SU-DHL-6 (cell line): Measurements from ENCODE around the gene SEBOX.

ENCODE experiments used
- H2AFZ ChIP-seq: fragments of 200-600 bp; sonication (generic); 2 replicates; pipeline ENCODE4 v1.6.1; 2014; ENCODE audit warnings: low read depth, mild to moderate bottlenecking, moderate library complexity, mixed read lengths, antibody characterized with exemption, low read length; ENCODE audit not compliant: severe bottlenecking
- H3F3A ChIP-seq: fragments of 200-600 bp; shearing (Covaris generic); 2 replicates; pipeline ENCODE4 v1.6.0; 2016; ENCODE audit warnings: antibody characterized with exemption, mild to moderate bottlenecking; ENCODE audit not compliant: insufficient read depth
- H3K27ac ChIP-seq: fragments of 200-600 bp; sonication (generic); 2 replicates; pipeline ENCODE4 v1.5.1; 2016; ENCODE audit warnings: low read depth, mild to moderate bottlenecking, low read length, moderate library complexity, mixed read lengths
- H3K27me3 ChIP-seq: fragments of 200-600 bp; sonication (generic), shearing (Covaris generic); 2 replicates; pipeline ENCODE4 v1.6.0; 2014; ENCODE audit warnings: mild to moderate bottlenecking, low read length
- H3K36me3 ChIP-seq: fragments of 200-600 bp; sonication (generic); 2 replicates; pipeline ENCODE4 v1.6.1; 2014; ENCODE audit warnings: mild to moderate bottlenecking, low read length, mixed read lengths
- H3K4me2 ChIP-seq: fragments of 300-600, 200-600 bp; shearing (Covaris generic), sonication (generic); 2 replicates; pipeline ENCODE4 v1.6.0; 2014; ENCODE audit warnings: low read length, low read depth, mild to moderate bottlenecking; ENCODE audit not compliant: poor library complexity, severe bottlenecking
- H3K4me3 ChIP-seq: fragments of 200-600 bp; sonication (generic); 2 replicates; pipeline ENCODE4 v1.5.1; 2014; ENCODE audit warnings: antibody characterized with exemption, low read length, mild to moderate bottlenecking, mixed read lengths; ENCODE audit not compliant: insufficient read depth, poor library complexity, severe bottlenecking
- H3K79me2 ChIP-seq: fragments of 200-600 bp; sonication (generic); 2 replicates; pipeline ENCODE4 v1.6.1; 2014; ENCODE audit warnings: mild to moderate bottlenecking, low read length, moderate library complexity; ENCODE audit not compliant: insufficient read depth
- H3K9ac ChIP-seq: fragments of 200-600 bp; sonication (generic); 2 replicates; pipeline ENCODE4 v1.7.0; 2014; ENCODE audit warnings: mild to moderate bottlenecking, low read length
- H3K9me2 ChIP-seq: fragments of 200-600 bp; sonication (generic); replicated peaks from 2 replicates; pipeline ENCODE4 v1.6.1; 2014; ENCODE audit warnings: low read length; ENCODE audit not compliant: insufficient read depth
- H3K9me3 ChIP-seq: fragments of 200-600 bp; sonication (generic); 2 replicates; pipeline ENCODE4 v1.6.1; 2014; ENCODE audit warnings: low read length, mixed read lengths; ENCODE audit not compliant: insufficient read depth
- H4K20me1 ChIP-seq: fragments of 200-600 bp; sonication (generic); 2 replicates; pipeline ENCODE4 v1.6.1; 2014; ENCODE audit warnings: low read depth, mild to moderate bottlenecking, antibody characterized with exemption, low read length, moderate library complexity, mixed read lengths
- EZH2phosphoT487 ChIP-seq: fragments of 200-600 bp; sonication (generic), shearing (Covaris generic); conservative IDR thresholded peaks from 2 replicates; pipeline ENCODE4 v1.6.1; 2018; ENCODE audit warnings: mild to moderate bottlenecking, antibody characterized with exemption, low read length, moderate library complexity, mixed read lengths
- TF ChIP-seq, protein P1 (sequence below): fragments of 200-600 bp; sonication (generic); IDR thresholded peaks from one replicate; pipeline ENCODE4 v1.5.1; 2017; ENCODE audit warnings: antibody characterized with exemption, mild to moderate bottlenecking, low read length, moderate library complexity; ENCODE audit not compliant: insufficient read depth, poor library complexity, severe bottlenecking

SEBOX gene

DNA sequence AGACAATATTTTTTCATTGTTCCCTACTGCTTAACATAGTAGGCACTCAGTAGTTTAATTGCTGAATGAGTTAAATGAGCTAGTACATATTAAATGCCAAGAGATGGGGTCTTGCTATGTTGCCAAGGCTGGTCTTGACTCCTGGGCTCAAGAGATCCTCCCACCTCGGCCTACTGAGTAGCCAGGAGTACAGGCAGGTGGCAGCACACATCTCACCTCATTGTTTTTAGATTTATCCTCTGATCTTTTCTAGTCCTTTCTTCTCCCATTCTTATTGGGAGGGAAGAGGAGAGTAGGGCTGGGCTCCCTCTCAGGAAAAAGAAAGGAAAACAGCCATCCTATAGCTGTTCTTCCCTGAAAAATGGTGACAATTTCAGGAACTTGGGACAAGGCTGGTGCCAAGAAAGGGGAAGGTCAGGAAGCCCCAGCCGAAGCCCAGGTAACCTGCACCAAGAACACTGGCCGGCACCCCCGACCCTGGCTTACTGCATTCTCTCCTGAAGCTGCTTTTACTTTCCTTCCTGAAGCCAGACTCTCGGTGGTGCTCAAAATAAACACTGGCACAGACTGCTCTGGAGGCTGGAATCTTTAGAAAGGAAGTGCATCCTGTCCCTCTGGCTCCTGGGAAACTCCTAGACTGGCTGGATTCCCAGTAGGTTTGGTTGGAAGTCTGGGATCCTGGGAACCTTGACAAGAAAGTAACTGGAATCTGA, 26.8 kb downstream of the SEBOX start:
- Histone ChIP-seq H3K79me2 (peaks cover 4% of the 10 kb centered on the region; the same call in 1 of the 2 replicates), H3K36me3 (no peaks in the 10 kb centered on the region), H3K9me2 (no peaks in the 10 kb centered on the region), H3K27me3 (no peaks in the 10 kb centered on the region), H3K27ac (no peak overlapping the region), H3K4me2 (no peak overlapping the region), H2AFZ (no peak overlapping the region), H3K4me3 (no peak overlapping the region), H4K20me1 (no peaks in the 10 kb centered on the region), H3K9me3 (no peaks in the 10 kb centered on the region), H3K9ac (no peak overlapping the region), H3F3A (no peaks in the 10 kb centered on the region)
- TF ChIP-seq EZH2phosphoT487, result no peak
- TF ChIP-seq, protein P1, sequence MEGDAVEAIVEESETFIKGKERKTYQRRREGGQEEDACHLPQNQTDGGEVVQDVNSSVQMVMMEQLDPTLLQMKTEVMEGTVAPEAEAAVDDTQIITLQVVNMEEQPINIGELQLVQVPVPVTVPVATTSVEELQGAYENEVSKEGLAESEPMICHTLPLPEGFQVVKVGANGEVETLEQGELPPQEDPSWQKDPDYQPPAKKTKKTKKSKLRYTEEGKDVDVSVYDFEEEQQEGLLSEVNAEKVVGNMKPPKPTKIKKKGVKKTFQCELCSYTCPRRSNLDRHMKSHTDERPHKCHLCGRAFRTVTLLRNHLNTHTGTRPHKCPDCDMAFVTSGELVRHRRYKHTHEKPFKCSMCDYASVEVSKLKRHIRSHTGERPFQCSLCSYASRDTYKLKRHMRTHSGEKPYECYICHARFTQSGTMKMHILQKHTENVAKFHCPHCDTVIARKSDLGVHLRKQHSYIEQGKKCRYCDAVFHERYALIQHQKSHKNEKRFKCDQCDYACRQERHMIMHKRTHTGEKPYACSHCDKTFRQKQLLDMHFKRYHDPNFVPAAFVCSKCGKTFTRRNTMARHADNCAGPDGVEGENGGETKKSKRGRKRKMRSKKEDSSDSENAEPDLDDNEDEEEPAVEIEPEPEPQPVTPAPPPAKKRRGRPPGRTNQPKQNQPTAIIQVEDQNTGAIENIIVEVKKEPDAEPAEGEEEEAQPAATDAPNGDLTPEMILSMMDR, result no peak

DNA sequence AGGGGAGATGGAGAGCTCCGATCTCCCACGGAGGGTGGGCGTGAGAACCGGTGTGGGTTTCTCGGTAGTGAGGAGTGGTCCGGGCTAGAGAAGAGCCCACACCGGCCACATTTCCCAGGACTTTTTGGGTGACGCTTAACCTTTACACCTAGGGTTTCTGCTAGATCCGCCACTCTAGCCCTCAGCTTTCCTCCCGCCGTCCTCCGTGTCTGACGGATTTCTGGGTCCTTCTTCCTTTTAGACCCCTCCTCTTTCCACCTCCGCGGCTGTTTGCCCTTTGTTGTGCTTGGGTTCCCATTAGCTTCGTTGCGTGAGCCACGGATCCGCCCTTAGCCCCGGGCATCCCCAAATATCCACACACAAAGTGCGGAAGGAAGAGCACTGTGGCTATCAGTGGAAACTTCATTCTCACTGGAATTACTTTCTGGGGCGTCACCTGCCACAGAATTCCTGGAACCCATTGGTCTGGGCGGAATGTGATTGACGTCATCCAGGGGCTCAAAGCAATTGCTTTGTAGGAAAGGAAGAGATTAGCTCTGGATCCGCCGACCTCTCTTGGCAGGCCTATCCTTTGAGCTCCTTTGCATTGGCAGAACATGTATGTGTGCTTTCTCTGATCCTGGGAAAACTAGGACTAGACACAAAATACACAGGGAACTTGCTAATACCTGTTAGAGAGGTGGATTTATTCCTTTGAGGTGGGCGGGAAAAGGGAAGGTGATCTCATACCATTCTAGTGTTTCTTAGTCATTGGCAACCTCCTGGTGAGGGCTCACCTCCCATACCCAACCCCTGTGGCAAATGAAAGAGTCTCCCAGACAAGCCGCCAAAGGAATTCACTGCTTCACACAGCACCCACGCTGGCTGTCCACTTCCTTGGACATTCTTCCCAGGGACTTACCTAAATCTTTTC, 28.8 kb downstream of the SEBOX start:
- peak overlapping the region; percentile 78 for H3K4me3 ChIP-seq
- peaks cover 4% of the 10 kb centered on the region; the same call in 1 of the 2 replicates for H3K79me2 ChIP-seq
- H3K9me2 ChIP-seq, result no peaks in the 10 kb centered on the region
- no peaks in the 10 kb centered on the region for H4K20me1 ChIP-seq
- no peaks in the 10 kb centered on the region for H3K27me3 ChIP-seq
- TF ChIP-seq EZH2phosphoT487, result no peak
- TF ChIP-seq, protein P1, result no peak
- no peaks in the 10 kb centered on the region for H3F3A ChIP-seq
- no peaks in the 10 kb centered on the region for H3K36me3 ChIP-seq
- H3K9ac ChIP-seq, result peak overlapping the region; percentile 77
- H3K9me3 ChIP-seq, result no peaks in the 10 kb centered on the region
- H2AFZ ChIP-seq, result peak overlapping the region; percentile 88
- peak overlapping the region; percentile 92 for H3K4me2 ChIP-seq
- H3K27ac ChIP-seq, result no peak overlapping the region

DNA sequence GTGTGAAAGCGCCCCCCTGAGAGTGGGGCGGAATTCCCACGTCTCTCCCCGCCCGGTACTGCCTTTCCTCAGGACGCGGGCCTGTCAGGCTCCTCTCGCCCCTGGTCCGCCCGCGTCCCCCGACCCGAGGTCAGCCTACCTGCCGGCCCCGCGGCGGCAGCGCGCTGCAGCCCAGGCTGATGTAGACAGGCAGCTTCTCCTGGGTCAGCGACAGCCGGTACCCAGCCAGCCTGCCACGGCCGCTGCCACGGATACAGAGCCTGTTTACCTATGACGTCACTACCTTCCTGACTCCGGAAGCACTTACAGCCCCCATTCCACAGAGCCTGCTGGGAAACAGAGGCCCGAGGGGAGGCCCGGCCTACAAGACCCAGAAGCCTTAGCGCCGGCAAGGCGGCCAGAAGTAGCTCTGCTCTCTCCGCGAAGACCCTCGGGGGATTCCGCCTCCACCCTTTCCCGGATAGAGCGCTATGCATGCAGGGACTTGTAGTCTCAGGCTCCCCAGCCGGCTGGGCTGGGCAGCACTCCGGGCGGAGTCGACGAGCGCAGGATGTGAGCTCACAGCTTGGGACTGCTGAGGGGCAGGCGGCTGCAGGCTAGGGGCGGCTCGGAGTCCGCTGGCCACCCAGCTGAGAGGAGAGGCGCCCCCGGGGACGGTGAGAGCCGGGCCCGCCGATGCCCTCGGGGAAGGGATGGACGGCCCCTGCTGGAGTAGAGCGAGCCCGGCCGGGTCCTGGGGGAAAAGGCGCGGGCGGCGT, 29.6 kb downstream of the SEBOX start, which contains the start of the genes IFT20 and TNFAIP1:
TSS of gene IFT20 (minus strand) at position 272 of the 758 bp plus-strand sequence. CDS start 3,487 bp downstream, outside the sequence.
TSS of gene TNFAIP1 (plus strand) at position 561 of the 758 bp plus-strand sequence. CDS start 3,761 bp downstream, outside the sequence.
- Histone ChIP-seq H3K27ac (no peak within 1 kb of the TSS), H3K36me3 (no peaks in the 10 kb centered on the region), H3K4me2 (peak within 1 kb of the TSS; percentile 92), H4K20me1 (no peaks in the 10 kb centered on the region), H3K9me2 (no peaks in the 10 kb centered on the region), H3K27me3 (no peaks in the 10 kb centered on the region), H2AFZ (peak within 1 kb of the TSS; percentile 91), H3F3A (no peaks in the 10 kb centered on the region), H3K79me2 (peaks cover 4% of the 10 kb centered on the region; the same call in 1 of the 2 replicates), H3K9ac (peak within 1 kb of the TSS; percentile 77), H3K9me3 (no peaks in the 10 kb centered on the region), H3K4me3 (peak within 1 kb of the TSS; percentile 91)
- no peak for TF ChIP-seq EZH2phosphoT487
- TF ChIP-seq, protein P1, result no peak
